GM10266 (cell line): ENCODE results near the gene RPP25.

Source experiments
- DNase-seq: peaks from one replicate; pipeline ENCODE4 v3.0.0; 2012; ENCODE audit errors: extremely low spot score
- TF ChIP-seq, protein P1 (sequence below): IDR thresholded peaks from 2 replicates; pipeline ENCODE4 v1.5.1; 2012; ENCODE audit warnings: mild to moderate bottlenecking, low read depth; ENCODE audit not compliant: control insufficient read depth, insufficient read depth; ENCODE audit errors: missing control alignments

RPP25 gene, protein sequence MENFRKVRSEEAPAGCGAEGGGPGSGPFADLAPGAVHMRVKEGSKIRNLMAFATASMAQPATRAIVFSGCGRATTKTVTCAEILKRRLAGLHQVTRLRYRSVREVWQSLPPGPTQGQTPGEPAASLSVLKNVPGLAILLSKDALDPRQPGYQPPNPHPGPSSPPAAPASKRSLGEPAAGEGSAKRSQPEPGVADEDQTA

GRCh38 chr15:74956648-74957475 is at the start of gene RPP25:
Gene RPP25 (minus strand): TSS chr15:74956772. CDS start chr15:74956583, 189 bp downstream.
- TF ChIP-seq, protein P1, sequence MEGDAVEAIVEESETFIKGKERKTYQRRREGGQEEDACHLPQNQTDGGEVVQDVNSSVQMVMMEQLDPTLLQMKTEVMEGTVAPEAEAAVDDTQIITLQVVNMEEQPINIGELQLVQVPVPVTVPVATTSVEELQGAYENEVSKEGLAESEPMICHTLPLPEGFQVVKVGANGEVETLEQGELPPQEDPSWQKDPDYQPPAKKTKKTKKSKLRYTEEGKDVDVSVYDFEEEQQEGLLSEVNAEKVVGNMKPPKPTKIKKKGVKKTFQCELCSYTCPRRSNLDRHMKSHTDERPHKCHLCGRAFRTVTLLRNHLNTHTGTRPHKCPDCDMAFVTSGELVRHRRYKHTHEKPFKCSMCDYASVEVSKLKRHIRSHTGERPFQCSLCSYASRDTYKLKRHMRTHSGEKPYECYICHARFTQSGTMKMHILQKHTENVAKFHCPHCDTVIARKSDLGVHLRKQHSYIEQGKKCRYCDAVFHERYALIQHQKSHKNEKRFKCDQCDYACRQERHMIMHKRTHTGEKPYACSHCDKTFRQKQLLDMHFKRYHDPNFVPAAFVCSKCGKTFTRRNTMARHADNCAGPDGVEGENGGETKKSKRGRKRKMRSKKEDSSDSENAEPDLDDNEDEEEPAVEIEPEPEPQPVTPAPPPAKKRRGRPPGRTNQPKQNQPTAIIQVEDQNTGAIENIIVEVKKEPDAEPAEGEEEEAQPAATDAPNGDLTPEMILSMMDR: no peak
- DNase-seq: peak; percentile 88

GRCh38 chr15:75002398-75002797 is 45.8 kb upstream of the RPP25 start:
- TF ChIP-seq, protein P1: no peak
- no peak for DNase-seq

GRCh38 chr15:75001310-75001709 is 44.7 kb upstream of the RPP25 start:
- TF ChIP-seq, protein P1: no peak
- DNase-seq: no peak

GRCh38 chr15:74997543-74997942 is 41.0 kb upstream of the RPP25 start:
- no peak for DNase-seq
- TF ChIP-seq, protein P1: no peak

DNA sequence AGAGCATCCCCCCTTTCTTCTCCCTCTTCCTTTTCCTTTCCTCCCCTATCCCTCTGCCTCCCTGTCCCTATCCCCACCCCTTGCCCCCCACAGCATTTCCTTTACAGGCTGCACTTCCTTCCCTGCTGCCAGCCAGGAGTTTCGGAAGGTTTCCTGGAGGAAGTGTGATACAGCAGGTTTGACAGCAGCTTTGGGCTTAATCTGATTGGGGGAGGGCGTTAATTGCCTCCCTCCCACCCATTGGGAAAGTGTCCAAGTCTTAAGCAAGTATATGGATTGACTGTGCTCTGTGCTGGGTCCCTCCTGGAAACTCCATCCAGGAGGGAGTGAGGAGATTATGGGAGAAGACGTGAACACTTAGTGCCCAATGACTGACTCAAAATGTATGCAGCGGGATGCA is 40.6 kb upstream of the RPP25 start:
- TF ChIP-seq, protein P1: no peak
- DNase-seq: no peak

- DNase-seq: no peak
- TF ChIP-seq, protein P1: no peak
Measured at GRCh38 chr15:74995779-74996765, 39.5 kb upstream of the RPP25 start.
